Motor neuron (in vitro differentiated cells): ENCODE results near the gene LARGE1. TPM values are rescaled to one million over a fixed set of nuclear protein-coding genes. Genes with fewer than 3 reads are reported as not detected.

Experiments used
- ATAC-seq, 8 experiments: fragments of 200-7000 bp; cut with Tn5 transposase; replicated peaks in 6 of 8; 2 replicates each; pipeline ENCODE4 v1.8.0; 2021; ENCODE audit warnings: mild to moderate bottlenecking in 8 of 8, moderate library complexity in 8 of 8
- H3K27ac ChIP-seq, 2 donors: fragments of 250-450 bp; sonication (Bioruptor Pico); 2 replicates each; pipeline ENCODE4 v1.9.0; 2021; ENCODE audit warnings: antibody characterized with exemption in 2 of 2, mild to moderate bottlenecking in 2 of 2, moderate library complexity in 1 of 2
- H3K4me1 ChIP-seq, 2 donors: fragments of 250-450 bp; sonication (Bioruptor Pico); replicated peaks in 1 of 2; 2 replicates each; pipeline ENCODE4 v1.6.1; 2021; ENCODE audit warnings: antibody characterized with exemption in 2 of 2, mild to moderate bottlenecking in 2 of 2, moderate library complexity in 1 of 2
- H3K4me3 ChIP-seq, 5 donors: fragments of 250-450 bp; sonication (Bioruptor Pico); 2 replicates each; pipeline ENCODE4 v1.9.0; 2021; ENCODE audit warnings: antibody characterized with exemption in 5 of 5, mild to moderate bottlenecking in 5 of 5, moderate library complexity in 4 of 5
- WGBS, 10 experiments: fragments of 450-650 bp; shearing (Covaris generic); methylation state at CpG; one replicate each; pipeline ENCODE4 v1.0.0; 2022; 5-methylcytosine and 5-hydroxymethylcytosine counted together
- in situ Hi-C, 9 experiments: fragments of 400-800 bp; cut with MboI; loops; one replicate each; pipeline ENCODE4 v1.15.0; 2021; ENCODE audit warnings: low sequenced_read_pairs in 9 of 9, low pct_unique_long_range_greater_than_20kb in 2 of 9; ENCODE audit not compliant: unreplicated experiment in 9 of 9
- total RNA-seq, 8 experiments: library from RNA; unstranded; fragments of 300-600 nt; gene quantifications; 2 replicates each; pipeline versions ENCODE4 v1.2.3 to v1.2.4, GENCODE V29; 2022

LARGE1 gene
- total RNA-seq, 8 experiments from 2014 or later: 1.7 to 36.1 (median 20.6) TPM

GRCh38 chr22:33519974-33520903, 400.0 kb downstream of the LARGE1 start:
- Histone ChIP-seq H3K4me3 (no peak overlapping the region), H3K4me1 (peaks cover 19 to 20% of the 10 kb centered on the region in 2 donors), H3K27ac (no peak overlapping the region)
- 55 to 100% (median 90%) methylated on average over 1 to 9 of the region's 13 CpGs; no CpG with 5 or more reads in 2 of the 10 experiments for WGBS, 10 experiments
- no peak for ATAC-seq
- in situ Hi-C loops: loop anchor here in 3 of 9 experiments (25.0 kb wide), 1 partner anchor 392 kb away; the partner anchor contains the start of gene LARGE1 (in 3 of the 3)

GRCh38 chr22:33519071-33519973, 401.0 kb downstream of the LARGE1 start:
- peak; percentile 43 to 93 (median 80) for ATAC-seq
- WGBS, 10 experiments: 8 to 78% (median 39%) methylated on average over 2 to 13 of the region's 13 CpGs; no CpG with 5 or more reads in 1 of the 10 experiments
- Histone ChIP-seq H3K4me3 (no peak overlapping the region), H3K27ac (no peak overlapping the region), H3K4me1 (peaks cover 21% of the 10 kb centered on the region in 2 donors)
- in situ Hi-C loops: loop anchor here in 3 of 9 experiments (25.0 kb wide), 1 partner anchor 393 kb away; the partner anchor contains the start of gene LARGE1 (in 3 of the 3)

GRCh38 chr22:33518405-33518804, 401.9 kb downstream of the LARGE1 start:
- WGBS, 10 experiments: 87 to 100% (median 95%) methylated on average over 1 to 7 of the region's 7 CpGs; no CpG with 5 or more reads in 3 of the 10 experiments
- Histone ChIP-seq H3K4me3 (no peak overlapping the region), H3K4me1 (peaks cover 29 to 30% of the 10 kb centered on the region in 2 donors), H3K27ac (no peak overlapping the region)
- in situ Hi-C loops: loop anchor here in 3 of 9 experiments (25.0 kb wide), 1 partner anchor 394 kb away; the partner anchor contains the start of gene LARGE1 (in 3 of the 3)
- ATAC-seq: no peak

GRCh38 chr22:33515795-33516194, 404.5 kb downstream of the LARGE1 start:
- H3K4me1 ChIP-seq: peaks cover 37 to 38% of the 10 kb centered on the region in 2 donors
- H3K4me3 ChIP-seq: no peak overlapping the region
- 73 to 100% (median 100%) methylated on average over 1 to 2 of the region's 8 CpGs; no CpG with 5 or more reads in 7 of the 10 experiments for WGBS, 10 experiments
- in situ Hi-C loops: loop anchor here in 3 of 9 experiments (25.0 kb wide), 1 partner anchor 397 kb away; the partner anchor contains the start of gene LARGE1 (in 3 of the 3)
- peak in 5 of 8 experiments; percentile 41 to 74 (median 44) for ATAC-seq
- peak overlapping the region; percentile 35 to 49 for H3K27ac ChIP-seq

GRCh38 chr22:33513388-33514338, 406.6 kb downstream of the LARGE1 start:
- in situ Hi-C loops: loop anchor here in 3 of 9 experiments (25.0 kb wide), 1 partner anchor 399 kb away; the partner anchor contains the start of gene LARGE1 (in 3 of the 3)
- no peak overlapping the region for H3K4me3 ChIP-seq
- peaks cover 29 to 30% of the 10 kb centered on the region in 2 donors for H3K4me1 ChIP-seq
- WGBS, 10 experiments: 0 to 100% (median 71%) methylated on average over 1 to 6 of the region's 7 CpGs; no CpG with 5 or more reads in 1 of the 10 experiments
- ATAC-seq: peak in 5 of 8 experiments; percentile 31 to 53 (median 46)
- no peak overlapping the region for H3K27ac ChIP-seq

- 0 to 80% (median 4%) methylated on average over 3 of the region's 3 CpGs; no CpG with 5 or more reads in 5 of the 10 experiments for WGBS, 10 experiments
- Histone ChIP-seq H3K4me1 (peaks cover 28 to 30% of the 10 kb centered on the region in 2 donors), H3K4me3 (no peak overlapping the region), H3K27ac (no peak overlapping the region)
- in situ Hi-C loops: loop anchor here in 3 of 9 experiments (25.0 kb wide), 1 partner anchor 399 kb away; the partner anchor contains the start of gene LARGE1 (in 3 of the 3)
- peak; percentile 22 to 84 (median 58) for ATAC-seq
Observed at GRCh38 chr22:33512908-33513307, 407.4 kb downstream of the LARGE1 start.

GRCh38 chr22:33510429-33510904, 409.8 kb downstream of the LARGE1 start:
- peaks cover 20 to 21% of the 10 kb centered on the region in 2 donors for H3K4me1 ChIP-seq
- 50 to 100% (median 100%) methylated on average over 1 to 6 of the region's 6 CpGs; no CpG with 5 or more reads in 3 of the 10 experiments for WGBS, 10 experiments
- in situ Hi-C loops: loop anchor here in 3 of 9 experiments (25.0 kb wide), 1 partner anchor 402 kb away; the partner anchor contains the start of gene LARGE1 (in 3 of the 3)
- ATAC-seq: no peak
- H3K27ac ChIP-seq: no peak overlapping the region
- H3K4me3 ChIP-seq: no peak overlapping the region

GRCh38 chr22:33504941-33505625, 415.2 kb downstream of the LARGE1 start:
- no peak overlapping the region for H3K27ac ChIP-seq
- ATAC-seq: no peak
- no peaks in the 10 kb centered on the region for H3K4me1 ChIP-seq
- H3K4me3 ChIP-seq: no peak overlapping the region
- in situ Hi-C loops: loop anchor here in 3 of 9 experiments (25.0 kb wide), 1 partner anchor 407 kb away; the partner anchor contains the start of gene LARGE1 (in 3 of the 3)
- WGBS, 10 experiments: 20 to 100% (median 71%) methylated on average over 1 to 2 of the region's 7 CpGs; no CpG with 5 or more reads in 4 of the 10 experiments

GRCh38 chr22:33496112-33496511, 424.2 kb downstream of the LARGE1 start:
- 0 to 100% (median 90%) methylated on average over 1 to 5 of the region's 5 CpGs; no CpG with 5 or more reads in 5 of the 10 experiments for WGBS, 10 experiments
- Histone ChIP-seq H3K4me3 (no peak overlapping the region), H3K4me1 (peaks cover 12 to 20% of the 10 kb centered on the region in 2 donors), H3K27ac (no peak overlapping the region)
- in situ Hi-C loops: no loop called here
- ATAC-seq: peak in 1 of 8 experiments; percentile 22

- Histone ChIP-seq H3K27ac (no peak overlapping the region), H3K4me3 (no peak overlapping the region), H3K4me1 (peaks cover 20 to 25% of the 10 kb centered on the region in 2 donors)
- WGBS, 10 experiments: 83 to 100% (median 95%) methylated on average over 1 to 4 of the region's 4 CpGs; no CpG with 5 or more reads in 5 of the 10 experiments
- in situ Hi-C loops: no loop called here
- no peak for ATAC-seq
Observed at GRCh38 chr22:33493476-33494205, 426.6 kb downstream of the LARGE1 start.
